SH-SY5Y (cell line): Measurements from ENCODE around the gene SPEN.

Source experiments
- GATA2 ChIP-seq: IDR thresholded peaks from 2 replicates; pipeline ENCODE4 v1.6.1; 2011; ENCODE audit warnings: mild to moderate bottlenecking, low read depth, low read length
- GATA3 ChIP-seq: IDR thresholded peaks from 2 replicates; pipeline ENCODE4 v1.6.1; 2011; ENCODE audit warnings: low read depth, mild to moderate bottlenecking, low read length, moderate library complexity

SPEN gene

DNA sequence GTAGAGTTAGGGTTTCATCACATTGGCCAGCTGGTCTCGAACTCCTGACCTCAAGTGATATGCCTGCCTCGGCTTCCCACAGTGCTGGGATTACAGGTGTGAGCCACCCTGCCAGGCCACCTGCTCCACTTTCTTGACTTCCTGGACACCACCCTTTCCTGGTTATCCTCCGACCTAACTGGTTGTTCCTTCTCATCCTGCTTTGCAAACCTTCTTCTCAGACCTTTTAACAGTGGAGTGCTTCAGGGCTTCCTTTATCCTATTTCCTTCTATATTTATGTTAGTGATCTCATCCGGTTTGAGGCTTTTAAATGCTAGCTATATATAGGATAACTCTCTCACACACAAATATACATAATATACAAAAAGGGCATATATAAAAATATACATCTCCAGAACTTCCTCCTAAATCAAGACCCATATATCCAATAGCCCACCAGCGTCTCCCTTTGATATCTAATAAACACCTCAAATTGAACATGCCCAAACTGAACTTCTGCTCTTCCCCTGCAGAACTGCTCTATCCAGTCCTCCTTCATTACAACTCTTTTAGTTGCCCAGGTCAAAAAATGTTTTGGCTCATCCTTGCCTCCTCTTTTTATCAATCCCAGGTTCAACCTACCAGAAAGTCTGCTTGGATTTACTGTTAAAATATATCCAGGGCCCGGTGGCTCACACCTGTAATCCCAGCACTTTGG, 20.5 kb upstream of the SPEN start:
- TF ChIP-seq GATA3 (no peak), GATA2 (no peak)

DNA sequence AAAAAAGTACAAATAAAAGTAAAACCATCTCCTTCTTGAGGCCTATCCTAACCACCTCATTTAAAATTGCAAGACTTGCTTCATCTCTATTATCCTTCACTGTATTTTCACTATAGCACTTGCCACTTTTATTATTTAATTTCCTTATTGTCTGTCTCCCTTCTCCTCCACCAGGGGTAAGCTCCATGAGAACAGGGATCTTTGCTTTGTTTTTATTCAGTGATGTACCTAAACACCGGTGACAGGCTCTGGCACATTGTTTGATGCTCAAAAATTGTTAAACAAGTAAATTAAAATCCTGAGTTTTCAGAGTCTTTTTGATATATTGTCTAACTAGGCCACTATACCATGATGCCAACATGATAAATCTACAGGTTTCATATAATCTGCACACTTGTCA, 17.2 kb upstream of the SPEN start:
- no peak for TF ChIP-seq GATA3
- no peak for TF ChIP-seq GATA2

DNA sequence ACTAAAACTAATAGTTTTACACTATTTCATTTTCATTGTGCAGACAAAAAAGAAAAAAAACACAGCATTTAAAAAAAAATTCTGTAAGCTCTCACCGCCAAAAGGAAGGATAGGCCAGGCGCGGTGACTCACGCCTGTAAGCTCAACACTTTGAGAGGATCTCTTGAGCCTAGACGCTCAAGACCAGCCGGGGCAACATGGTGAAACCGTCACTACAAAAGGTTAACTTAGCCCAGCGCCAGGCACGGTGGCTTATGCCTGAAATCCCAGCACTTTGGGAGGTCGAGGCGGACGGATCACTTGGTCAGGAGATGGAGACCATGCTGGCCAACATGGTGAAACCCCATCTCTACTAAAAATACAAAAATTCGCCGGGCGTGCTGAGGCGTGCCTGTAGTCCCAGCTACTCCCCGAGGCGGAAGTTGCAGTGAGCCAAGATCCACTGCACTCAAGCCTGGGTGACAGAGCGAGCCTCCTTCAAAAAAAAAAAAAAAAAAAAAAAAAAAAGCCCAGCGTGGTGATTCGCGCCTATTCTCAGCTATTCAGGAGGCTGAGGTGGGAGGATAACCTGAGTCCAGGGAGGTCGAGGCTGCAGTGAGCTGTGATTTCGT, 14.3 kb upstream of the SPEN start:
- no peak for TF ChIP-seq GATA3

DNA sequence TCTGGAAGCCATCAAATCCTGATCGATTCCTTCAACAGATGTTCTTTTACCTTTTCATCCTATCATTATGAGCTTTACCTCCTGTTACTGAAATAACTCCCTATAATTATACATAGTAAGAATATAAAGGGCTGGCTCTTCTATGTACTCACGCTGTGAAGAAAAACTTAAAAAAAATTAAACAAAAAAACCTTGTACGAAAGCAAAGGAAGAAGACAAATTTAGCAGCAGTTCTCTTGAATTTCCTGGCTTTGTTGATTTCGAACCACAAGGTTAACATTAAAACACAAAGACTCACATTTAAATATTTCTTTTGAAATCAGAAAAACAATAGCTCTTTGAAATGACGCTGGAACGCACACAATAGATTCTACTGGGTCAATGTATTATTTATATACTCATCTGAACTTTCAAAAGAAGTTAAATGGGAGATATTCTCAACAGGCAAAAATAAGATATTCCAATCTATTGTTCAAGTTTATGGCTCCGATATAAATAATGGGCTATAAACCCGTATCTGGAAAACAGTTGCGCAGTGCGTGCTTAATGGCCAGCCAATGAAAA, 13.6 kb upstream of the SPEN start:
- TF ChIP-seq GATA2 (0 out of 2 replicates have a peak, but pooled peaks have one; percentile 9), GATA3 (no peak)

DNA sequence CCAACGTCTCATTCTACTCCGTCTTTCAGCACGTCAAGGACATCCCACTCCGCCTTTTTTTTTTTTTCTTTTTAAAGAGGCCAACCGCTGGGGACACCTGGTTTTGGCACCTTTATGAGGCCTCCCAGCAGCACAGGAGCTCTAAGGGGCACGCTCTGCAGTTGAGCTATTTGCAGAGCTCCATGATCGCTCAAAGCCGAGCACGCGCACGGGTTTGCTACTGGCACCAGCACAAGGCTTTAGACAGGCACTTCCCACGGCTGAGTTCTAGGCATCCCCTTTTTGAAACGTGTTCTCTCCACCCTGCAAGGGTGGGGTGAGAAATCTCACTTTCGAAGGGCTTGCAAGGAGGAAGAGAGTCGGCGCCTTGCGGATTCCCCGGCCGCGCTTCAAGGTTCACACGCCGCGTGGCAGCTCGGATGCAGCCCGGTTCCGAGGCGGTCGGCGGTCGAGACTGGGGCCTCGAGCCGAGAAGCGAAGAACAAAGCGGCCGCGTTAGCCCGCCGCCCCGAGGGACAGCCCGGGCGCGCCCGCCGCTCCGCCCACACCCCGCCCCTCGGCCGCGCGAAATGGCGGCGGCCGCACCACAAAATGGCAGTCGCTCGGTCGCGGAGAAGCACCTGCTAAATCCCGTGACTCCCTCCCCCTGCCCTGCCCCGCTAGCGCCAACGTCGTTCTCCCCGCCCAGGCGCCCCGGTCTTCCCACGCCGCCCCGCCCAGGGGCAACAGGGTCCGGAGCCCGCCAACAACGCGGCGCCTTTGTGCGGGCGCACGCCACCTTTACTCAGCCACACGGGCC, 12.9 kb upstream of the SPEN start:
- TF ChIP-seq GATA2 (no peak), GATA3 (no peak)

DNA sequence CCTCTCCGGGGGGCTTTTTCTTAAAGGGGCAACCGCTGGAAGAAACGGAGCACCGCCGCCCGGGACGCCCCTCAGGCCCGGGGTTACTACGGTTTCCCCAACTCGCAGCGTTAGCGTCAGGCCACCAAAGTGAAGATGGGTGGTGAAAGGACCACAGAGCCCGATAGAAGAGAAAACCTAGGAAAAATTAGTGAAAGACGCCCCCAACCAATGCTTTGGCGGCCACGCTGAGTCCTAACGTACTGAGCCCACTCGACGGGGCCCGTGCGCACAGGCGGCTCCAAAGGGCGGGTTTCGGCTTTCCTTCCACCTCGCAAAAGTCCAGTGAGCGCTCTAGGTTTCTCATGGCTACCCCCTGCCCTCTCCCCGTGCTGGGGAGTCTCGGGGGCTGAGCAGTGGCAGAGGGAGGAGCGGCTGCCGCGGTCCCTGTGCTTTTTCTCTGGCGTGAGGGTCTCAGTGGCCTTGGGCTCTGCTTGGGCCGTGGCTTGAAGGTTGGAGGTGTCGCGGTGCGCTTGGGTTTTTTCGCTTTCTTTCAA, 12.2 kb upstream of the SPEN start:
- no peak for TF ChIP-seq GATA3
- TF ChIP-seq GATA2 = no peak

DNA sequence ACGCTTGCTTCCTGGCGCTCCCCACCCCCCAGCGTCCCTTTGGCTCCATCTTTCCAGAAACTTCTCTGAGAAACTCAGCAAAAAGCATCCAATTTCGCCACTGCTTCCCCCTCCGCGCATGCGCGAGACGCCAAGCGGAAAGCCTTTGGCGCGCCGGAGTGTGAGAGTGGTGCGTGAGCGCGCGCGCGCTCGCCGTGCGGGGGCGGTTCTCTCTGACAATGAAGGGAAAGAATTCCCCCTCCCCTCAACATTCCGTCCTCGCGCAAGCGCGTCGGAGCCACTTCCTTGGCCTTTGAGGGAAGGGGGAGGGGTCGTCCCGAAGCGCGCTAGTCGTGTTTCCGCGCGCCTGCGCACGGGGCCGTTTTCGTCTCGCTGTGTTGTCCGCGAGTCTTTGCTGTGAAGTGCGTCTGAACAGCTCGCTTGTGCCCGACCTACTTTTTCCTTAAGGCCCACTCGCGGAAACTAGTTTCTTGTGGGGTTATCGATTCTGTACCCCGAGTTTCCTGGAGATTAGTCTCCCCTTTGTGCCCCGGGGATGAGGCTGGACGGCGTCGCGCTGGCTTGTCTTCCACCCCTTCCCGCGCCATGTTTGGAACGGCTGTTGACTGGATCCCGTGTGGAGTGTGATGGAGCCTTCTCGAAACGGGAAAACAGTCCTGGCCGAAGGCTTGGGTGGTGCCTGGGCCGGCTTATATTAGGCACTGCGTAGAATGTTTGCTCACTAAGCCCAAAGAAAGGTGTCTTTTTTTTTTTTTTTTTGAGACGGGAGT, 11.6 kb upstream of the SPEN start:
- TF ChIP-seq GATA2 (no peak), GATA3 (no peak)

DNA sequence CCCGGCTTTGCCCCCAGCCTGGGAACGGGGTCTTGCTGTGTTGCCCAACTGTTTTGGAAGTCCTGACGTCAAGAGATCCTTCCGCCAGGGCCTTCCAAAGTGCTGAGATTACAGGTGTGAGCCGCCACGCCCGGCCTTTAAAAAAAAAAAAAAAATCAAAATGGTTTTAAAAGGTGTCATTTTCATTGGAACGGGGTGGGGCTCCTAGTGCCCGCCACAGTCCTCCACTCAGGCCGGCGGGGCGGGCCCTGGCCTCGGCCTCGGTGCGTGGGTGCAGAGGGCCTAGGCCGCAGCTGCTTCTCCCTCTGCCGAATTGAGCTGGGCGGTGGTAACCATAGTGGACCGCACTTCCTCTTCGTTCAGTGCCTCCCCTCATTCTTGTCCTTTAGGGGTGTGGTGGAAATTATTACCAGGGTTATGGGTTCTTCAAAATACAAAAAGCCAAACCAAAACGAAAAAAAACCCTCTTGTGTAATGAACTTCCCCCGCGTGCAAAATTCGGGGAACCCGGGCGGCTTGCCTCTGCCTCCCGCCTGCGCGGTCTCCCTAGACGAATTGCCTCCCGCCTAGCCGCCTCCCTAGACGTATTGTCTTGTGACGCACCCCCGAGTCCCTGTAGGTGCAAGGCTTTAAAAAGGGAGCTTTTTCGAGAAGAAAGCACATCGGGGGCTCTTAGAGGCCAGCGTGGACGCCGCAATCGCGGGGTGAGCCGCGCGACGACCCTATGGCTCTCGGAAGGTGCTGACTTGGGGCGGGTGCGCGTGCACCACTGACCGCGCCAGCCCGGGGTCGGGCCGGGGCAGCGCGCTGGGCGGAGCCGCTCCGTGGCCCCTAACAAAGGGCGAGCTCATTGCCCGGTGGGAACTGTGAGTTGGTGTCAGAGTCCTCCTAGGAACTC, 10.5 kb upstream of the SPEN start:
- no peak for TF ChIP-seq GATA3
- no peak for TF ChIP-seq GATA2

DNA sequence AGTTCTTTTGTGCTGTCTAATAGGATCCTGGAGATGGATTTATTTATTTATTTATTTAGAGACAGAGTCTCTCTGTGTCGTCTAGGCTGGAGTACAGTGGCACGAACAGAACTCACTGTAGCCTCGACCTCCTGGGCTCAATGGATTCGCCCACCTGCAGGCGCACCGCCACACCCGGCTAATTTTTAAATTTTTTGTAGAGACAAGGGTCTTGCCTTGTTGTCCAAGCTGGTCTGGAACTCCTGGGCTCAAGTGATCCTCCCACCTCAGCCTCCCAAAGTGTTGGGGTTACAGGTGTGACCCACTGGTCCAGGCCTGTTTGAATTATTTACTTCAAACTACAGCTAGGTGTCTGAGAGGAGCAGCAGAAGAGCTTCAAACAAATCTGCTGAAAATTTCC, 9.6 kb upstream of the SPEN start:
- no peak for TF ChIP-seq GATA3
- TF ChIP-seq GATA2 = no peak

DNA sequence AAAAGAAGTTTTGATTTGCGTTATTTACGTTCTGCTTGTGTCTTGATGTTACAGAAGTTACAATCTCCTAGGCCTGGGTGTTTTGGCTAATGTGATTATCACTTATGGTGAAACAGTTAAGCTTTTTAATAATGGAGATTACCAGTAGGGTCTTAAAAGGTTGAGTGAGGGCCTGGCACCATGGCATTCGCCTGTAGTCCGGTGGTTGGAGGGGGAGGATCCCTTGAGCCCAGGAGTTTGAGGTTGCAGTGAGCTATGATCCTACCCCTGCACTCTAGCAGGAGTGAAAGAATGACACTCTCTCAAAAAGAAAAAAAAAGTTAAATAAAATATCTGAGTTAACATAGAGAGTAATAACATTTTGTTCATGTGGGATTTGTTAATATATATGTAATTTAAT, 8.8 kb upstream of the SPEN start:
- TF ChIP-seq GATA3 (no peak), GATA2 (no peak)

DNA sequence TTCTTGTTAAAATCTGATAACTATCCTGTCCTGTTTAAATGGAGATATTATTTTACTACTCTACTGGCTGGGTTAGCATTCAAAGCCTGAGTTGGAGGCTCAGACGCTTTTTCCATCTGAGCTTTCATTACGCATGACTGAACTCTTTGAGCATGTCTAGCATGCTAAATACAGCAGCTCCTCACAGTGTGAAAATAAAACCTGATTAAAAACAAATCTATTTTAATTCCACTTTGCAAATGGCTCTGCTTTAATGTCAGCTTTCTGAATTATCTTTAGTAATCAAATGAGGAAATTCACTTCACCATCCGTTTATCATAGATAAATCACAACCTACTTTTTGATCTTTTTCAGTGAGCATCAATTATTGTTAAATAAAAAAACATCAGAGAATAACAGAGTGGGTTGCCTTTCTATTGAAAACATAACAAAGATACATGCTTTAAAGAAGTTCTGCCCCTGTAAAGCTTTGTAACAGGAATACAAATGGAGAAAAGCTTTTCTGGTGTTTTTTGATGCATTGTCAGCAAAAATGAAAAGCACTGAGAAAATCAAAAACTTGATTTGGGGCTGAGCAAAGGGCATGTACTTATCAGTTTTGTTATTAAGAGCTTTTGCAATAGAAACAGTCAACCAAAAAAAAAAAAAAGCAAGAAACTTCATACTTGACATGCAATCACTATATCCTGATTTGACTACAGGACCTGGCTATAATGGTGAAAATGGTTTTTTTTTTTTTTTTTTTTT, 3.5 kb upstream of the SPEN start:
- TF ChIP-seq GATA2 = no peak
- no peak for TF ChIP-seq GATA3

DNA sequence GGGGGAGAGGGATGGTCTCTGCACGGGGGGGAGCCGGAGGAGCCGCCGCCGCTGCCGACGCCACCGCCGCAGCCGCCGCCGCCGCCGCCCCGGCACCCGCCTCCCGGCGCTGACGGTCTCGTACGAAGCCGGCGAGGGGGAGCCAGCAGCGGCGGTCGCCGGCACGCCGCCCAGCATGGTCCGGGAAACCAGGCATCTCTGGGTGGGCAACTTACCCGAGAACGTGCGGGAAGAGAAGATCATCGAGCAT, 311 bp downstream of the SPEN start:
- no peak for TF ChIP-seq GATA2
- no peak for TF ChIP-seq GATA3
